IMR-90 (cell line): Measurements from ENCODE around the gene PILRA.

Source experiments
- CEBPB ChIP-seq: IDR thresholded peaks from 2 replicates; pipeline ENCODE4 v1.6.1; 2012; ENCODE audit warnings: low read depth, low read length, improper control_type of control experiment
- CTCF ChIP-seq: conservative IDR thresholded peaks from 2 replicates; pipeline ENCODE4 v1.5.1; 2012; ENCODE audit warnings: mild to moderate bottlenecking, low read depth, low read length, improper control_type of control experiment
- MAFK ChIP-seq: IDR thresholded peaks from 2 replicates; pipeline ENCODE4 v1.6.1; 2012; ENCODE audit warnings: low read depth, low read length, improper control_type of control experiment
- NFE2L2 ChIP-seq: fragments of 150-350 bp; IDR thresholded peaks from 2 replicates; pipeline ENCODE4 v1.6.1; 2016; ENCODE audit warnings: low read depth, mild to moderate bottlenecking, low read length
- RFX5 ChIP-seq: IDR thresholded peaks from 2 replicates; pipeline ENCODE4 v1.8.0; 2012; ENCODE audit warnings: low read depth, mild to moderate bottlenecking, low read length, moderate library complexity
- SMC3 ChIP-seq: fragments of 150-350 bp; IDR thresholded peaks from 2 replicates; pipeline ENCODE4 v1.6.1; 2016; ENCODE audit warnings: low read depth, mild to moderate bottlenecking, antibody characterized with exemption, low read length, moderate library complexity

GRCh38 chr7:100357131-100357561 is 16.1 kb upstream of the PILRA start:
- TF ChIP-seq CEBPB (no peak), RFX5 (no peak), MAFK (no peak), CTCF (no peak), SMC3 (no peak), NFE2L2 (no peak)
